Brain microvascular endothelial cell (primary cell): ENCODE measurements around the gene MCF2.

Experiments used
- DNase-seq: peaks from one replicate; pipeline ENCODE4 v3.0.0-alpha.2; 2020
- H3K27ac ChIP-seq: fragments of 250-450 bp; sonication (Bioruptor Pico); 2 replicates; pipeline ENCODE4 v1.5.1; 2020; ENCODE audit warnings: mild to moderate bottlenecking, moderate library complexity
- H3K27me3 ChIP-seq: fragments of 250-450 bp; sonication (Bioruptor Pico); replicated peaks from 2 replicates; pipeline ENCODE4 v1.5.1; 2020; ENCODE audit warnings: mild to moderate bottlenecking
- H3K36me3 ChIP-seq: fragments of 250-450 bp; sonication (Bioruptor Pico); replicated peaks from 2 replicates; pipeline ENCODE4 v1.5.1; 2020; ENCODE audit warnings: mild to moderate bottlenecking
- H3K4me3 ChIP-seq: 2 replicates; pipeline ENCODE4 v1.5.1; 2011; ENCODE audit warnings: low read depth, mild to moderate bottlenecking, control low read depth, low read length, moderate library complexity
- in situ Hi-C: cut with HindIII; loops from 2 replicates; pipeline ENCODE4 v1.10.0; 2017; ENCODE audit warnings: low sequenced_read_pairs, low pct_ligation_motif_present
- TF ChIP-seq, protein P1 (sequence below): IDR thresholded peaks from 2 replicates; pipeline ENCODE4 v1.5.1; 2011; ENCODE audit warnings: low read depth, mild to moderate bottlenecking, moderate library complexity, low read length, control low read depth, inconsistent platforms; ENCODE audit errors: missing control alignments

MCF2 gene, protein sequence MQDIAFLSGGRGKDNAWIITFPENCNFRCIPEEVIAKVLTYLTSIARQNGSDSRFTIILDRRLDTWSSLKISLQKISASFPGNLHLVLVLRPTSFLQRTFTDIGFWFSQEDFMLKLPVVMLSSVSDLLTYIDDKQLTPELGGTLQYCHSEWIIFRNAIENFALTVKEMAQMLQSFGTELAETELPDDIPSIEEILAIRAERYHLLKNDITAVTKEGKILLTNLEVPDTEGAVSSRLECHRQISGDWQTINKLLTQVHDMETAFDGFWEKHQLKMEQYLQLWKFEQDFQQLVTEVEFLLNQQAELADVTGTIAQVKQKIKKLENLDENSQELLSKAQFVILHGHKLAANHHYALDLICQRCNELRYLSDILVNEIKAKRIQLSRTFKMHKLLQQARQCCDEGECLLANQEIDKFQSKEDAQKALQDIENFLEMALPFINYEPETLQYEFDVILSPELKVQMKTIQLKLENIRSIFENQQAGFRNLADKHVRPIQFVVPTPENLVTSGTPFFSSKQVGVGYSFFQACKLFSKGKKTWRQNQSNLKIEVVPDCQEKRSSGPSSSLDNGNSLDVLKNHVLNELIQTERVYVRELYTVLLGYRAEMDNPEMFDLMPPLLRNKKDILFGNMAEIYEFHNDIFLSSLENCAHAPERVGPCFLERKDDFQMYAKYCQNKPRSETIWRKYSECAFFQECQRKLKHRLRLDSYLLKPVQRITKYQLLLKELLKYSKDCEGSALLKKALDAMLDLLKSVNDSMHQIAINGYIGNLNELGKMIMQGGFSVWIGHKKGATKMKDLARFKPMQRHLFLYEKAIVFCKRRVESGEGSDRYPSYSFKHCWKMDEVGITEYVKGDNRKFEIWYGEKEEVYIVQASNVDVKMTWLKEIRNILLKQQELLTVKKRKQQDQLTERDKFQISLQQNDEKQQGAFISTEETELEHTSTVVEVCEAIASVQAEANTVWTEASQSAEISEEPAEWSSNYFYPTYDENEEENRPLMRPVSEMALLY

GRCh38 chrX:139708067-139708466 is at the start of gene MCF2:
TSS of gene MCF2 (minus strand) at chrX:139708167. CDS start at chrX:139651744, 56,423 bp downstream.
- TF ChIP-seq, protein P1, sequence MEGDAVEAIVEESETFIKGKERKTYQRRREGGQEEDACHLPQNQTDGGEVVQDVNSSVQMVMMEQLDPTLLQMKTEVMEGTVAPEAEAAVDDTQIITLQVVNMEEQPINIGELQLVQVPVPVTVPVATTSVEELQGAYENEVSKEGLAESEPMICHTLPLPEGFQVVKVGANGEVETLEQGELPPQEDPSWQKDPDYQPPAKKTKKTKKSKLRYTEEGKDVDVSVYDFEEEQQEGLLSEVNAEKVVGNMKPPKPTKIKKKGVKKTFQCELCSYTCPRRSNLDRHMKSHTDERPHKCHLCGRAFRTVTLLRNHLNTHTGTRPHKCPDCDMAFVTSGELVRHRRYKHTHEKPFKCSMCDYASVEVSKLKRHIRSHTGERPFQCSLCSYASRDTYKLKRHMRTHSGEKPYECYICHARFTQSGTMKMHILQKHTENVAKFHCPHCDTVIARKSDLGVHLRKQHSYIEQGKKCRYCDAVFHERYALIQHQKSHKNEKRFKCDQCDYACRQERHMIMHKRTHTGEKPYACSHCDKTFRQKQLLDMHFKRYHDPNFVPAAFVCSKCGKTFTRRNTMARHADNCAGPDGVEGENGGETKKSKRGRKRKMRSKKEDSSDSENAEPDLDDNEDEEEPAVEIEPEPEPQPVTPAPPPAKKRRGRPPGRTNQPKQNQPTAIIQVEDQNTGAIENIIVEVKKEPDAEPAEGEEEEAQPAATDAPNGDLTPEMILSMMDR: no peak
- Histone ChIP-seq H3K4me3 (no peak within 1 kb of the TSS), H3K36me3 (no peaks in the 10 kb centered on the region), H3K27ac (no peak within 1 kb of the TSS), H3K27me3 (no peaks in the 10 kb centered on the region)
- in situ Hi-C loops: no loop called here
- no peak for DNase-seq

DNA sequence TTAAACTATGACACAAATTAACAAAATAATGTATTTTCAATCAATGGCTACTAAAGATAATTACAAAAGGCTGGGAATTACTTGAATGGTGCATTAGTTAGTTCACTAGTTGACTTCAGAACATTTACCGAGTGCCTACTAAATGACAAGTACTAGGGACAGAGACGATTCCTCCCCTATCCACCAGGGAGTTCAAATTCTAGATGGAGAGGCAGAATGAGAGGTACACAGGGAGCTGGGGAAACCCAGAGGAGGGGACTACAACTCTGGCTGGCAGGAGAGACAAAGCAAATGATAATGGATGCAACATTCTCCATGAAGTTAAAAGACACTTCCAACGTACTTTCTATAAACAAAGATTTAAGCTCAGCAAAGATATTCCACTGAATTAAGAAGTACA is 43.1 kb upstream of the MCF2 start:
- TF ChIP-seq, protein P1: no peak
- H3K36me3 ChIP-seq: no peaks in the 10 kb centered on the region

DNA sequence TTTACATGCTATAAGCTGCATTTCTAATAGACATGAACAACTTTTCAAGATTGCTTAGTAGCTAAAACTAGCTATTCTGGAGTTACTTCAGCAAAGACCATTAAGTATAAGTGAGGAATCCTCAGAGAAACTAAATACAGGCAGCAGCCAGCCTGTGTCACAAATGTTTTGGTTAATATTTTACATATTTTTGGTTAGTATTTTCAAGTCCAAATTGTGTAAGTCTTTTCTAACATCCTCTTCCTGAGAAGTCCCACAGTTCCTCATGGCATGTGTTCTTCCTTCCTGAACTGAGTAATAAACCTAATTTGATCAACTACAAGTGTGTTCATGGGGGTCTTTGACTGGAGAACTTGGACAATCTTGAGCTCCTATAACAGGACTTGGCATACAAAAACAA is 42.4 kb upstream of the MCF2 start:
- Histone ChIP-seq H3K27ac (no peak overlapping the region), H3K4me3 (no peak overlapping the region), H3K27me3 (no peaks in the 10 kb centered on the region), H3K36me3 (no peaks in the 10 kb centered on the region)
- TF ChIP-seq, protein P1: no peak
- no peak for DNase-seq
- in situ Hi-C loops: no loop called here

More for the DNA sequence above, 43.1 kb upstream of the MCF2 start:
- H3K27ac ChIP-seq: no peak overlapping the region
- no peak for DNase-seq
- no peak overlapping the region for H3K4me3 ChIP-seq
- in situ Hi-C loops: no loop called here
- H3K27me3 ChIP-seq: no peaks in the 10 kb centered on the region

DNA sequence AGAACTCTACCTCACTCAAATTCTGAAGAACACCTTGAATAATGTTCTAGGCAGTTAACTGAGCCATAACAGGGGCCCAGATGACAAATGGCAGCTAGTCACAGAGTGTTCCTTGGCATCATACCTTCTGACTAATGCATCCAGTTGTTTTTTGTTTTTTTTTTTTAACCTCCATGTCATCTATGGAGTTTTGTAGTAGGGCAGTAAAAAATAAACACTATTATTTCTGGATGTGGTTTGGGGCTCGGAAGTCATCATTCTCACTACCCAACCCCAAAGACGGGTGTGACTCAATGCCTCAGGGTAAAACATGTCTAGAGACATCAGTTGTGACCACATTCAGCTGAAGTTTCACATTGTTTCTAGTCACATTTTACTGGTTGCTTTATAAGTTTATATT is 31.2 kb upstream of the MCF2 start:
- peak; percentile 29 for DNase-seq
- no peak overlapping the region for H3K4me3 ChIP-seq
- TF ChIP-seq, protein P1: no peak
- no peaks in the 10 kb centered on the region for H3K27me3 ChIP-seq
- in situ Hi-C loops: no loop called here
- H3K27ac ChIP-seq: no peak overlapping the region
- H3K36me3 ChIP-seq: no peaks in the 10 kb centered on the region

DNA sequence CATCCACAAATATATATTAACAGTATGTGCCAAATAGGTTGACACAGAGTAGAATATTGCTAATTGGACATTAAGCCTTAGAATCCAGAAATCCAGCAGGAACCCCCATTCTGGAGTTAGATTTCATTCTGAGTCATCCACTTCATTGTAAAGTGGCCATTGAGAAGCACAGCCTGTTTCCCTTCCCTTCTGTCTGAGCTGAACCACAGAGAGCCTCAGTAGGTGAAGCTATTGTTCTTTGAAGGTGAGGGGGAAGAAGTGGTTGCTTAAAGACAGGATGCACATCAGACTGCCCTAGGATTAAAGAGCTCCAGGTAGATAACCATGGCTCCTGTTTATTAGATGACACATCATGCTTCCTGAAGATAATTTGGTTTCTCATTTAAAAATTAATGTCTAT is 30.6 kb upstream of the MCF2 start:
- TF ChIP-seq, protein P1: no peak
- H3K27ac ChIP-seq: no peak overlapping the region

More for the DNA sequence above, 30.6 kb upstream of the MCF2 start:
- DNase-seq: no peak
- Histone ChIP-seq H3K4me3 (no peak overlapping the region), H3K27me3 (no peaks in the 10 kb centered on the region), H3K36me3 (no peaks in the 10 kb centered on the region)
- in situ Hi-C loops: no loop called here
